Measurements from ENCODE around the gene CHRNA7.

GRCh38 chr15:32004249-32004648 lies 26.1 kb upstream of the CHRNA7 start:
- no peak for TF ChIP-seq CTCF (IDR thresholded peaks at IDR 0.05)
- TF ChIP-seq POLR2AphosphoS5 (IDR thresholded peaks at IDR 0.05), result no peak
- TF ChIP-seq EP300 (IDR thresholded peaks at IDR 0.05), result no peak
- no peak for TF ChIP-seq POLR2A (IDR thresholded peaks at IDR 0.05)
